Tibial artery (tissue), 4 donors: ENCODE data around the gene PEX5L.
"Not testable (repeated sequence)": the region's sequence is repeated elsewhere in the genome, so short reads cannot be mapped to it uniquely, and the experiment has no call there.

Source experiments
- DNase-seq, 2 donors: peaks; one replicate each; pipeline ENCODE4 v3.0.0-alpha.2; 2019
- H3K27ac ChIP-seq, 2 donors: fragments of 200-600 bp; sonication (generic) in 1 of 2; 1 replicate in 1 of 2; 2 replicates in 1 of 2; pipeline ENCODE4 v1.5.1; 2018 to 2019; ENCODE audit warnings: mild to moderate bottlenecking in 1 of 2
- H3K27me3 ChIP-seq, 2 donors: fragments of 200-600 bp; sonication (generic) in 1 of 2; one replicate each; pipeline versions ENCODE4 v1.5.1 to v1.6.0; 2016 to 2019
- H3K36me3 ChIP-seq, 3 donors: fragments of 200-600 bp; sonication (generic) in 2 of 3; one replicate each; pipeline ENCODE4 v1.5.1; 2016 to 2019; ENCODE audit warnings: mild to moderate bottlenecking in 2 of 3
- H3K4me1 ChIP-seq, 4 donors: fragments of 200-600 bp; sonication (generic) in 2 of 4; 1 replicate in 3 of 4; 2 replicates in 1 of 4; pipeline ENCODE4 v1.5.1; 2016 to 2019
- H3K4me3 ChIP-seq, 2 donors: fragments of 200-600 bp; sonication (generic) in 1 of 2; 1 replicate in 1 of 2; 2 replicates in 1 of 2; pipeline ENCODE4 v1.5.1; 2018 to 2019; ENCODE audit warnings: mild to moderate bottlenecking in 2 of 2
- H3K9me3 ChIP-seq, 3 donors: fragments of 200-600 bp; sonication (generic) in 1 of 3; one replicate each; pipeline ENCODE4 v1.5.1; 2016 to 2019
- CTCF ChIP-seq, 2 experiments: fragments of 200-600 bp in 1 of 2; fragments of 450-650 bp in 1 of 2; IDR thresholded peaks; one replicate each; pipeline ENCODE4 v1.5.1; 2017 to 2019; ENCODE audit warnings: antibody characterized with exemption in 2 of 2, mild to moderate bottlenecking in 1 of 2, moderate library complexity in 1 of 2
- intact Hi-C: fragments of 100-400 bp; cut with DNase I; formaldehyde crosslinking; loops from one replicate; pipeline ENCODE4 v1.15.0; 2023; ENCODE audit warnings: low total_unique reads

Gene PEX5L

GRCh38 chr3:180059356-180059755 is 22.6 kb upstream of the PEX5L start:
- no peak overlapping the region for H3K27ac ChIP-seq
- H3K27me3 ChIP-seq = no peaks in the 10 kb centered on the region
- DNase-seq = no peak
- no peaks in the 10 kb centered on the region for H3K9me3 ChIP-seq
- TF ChIP-seq CTCF (IDR thresholded peaks at IDR 0.05) = no peak
- no peaks in the 10 kb centered on the region for H3K4me1 ChIP-seq
- H3K36me3 ChIP-seq = no peaks in the 10 kb centered on the region
- H3K4me3 ChIP-seq = no peak overlapping the region
- intact Hi-C loops = no loop called here

GRCh38 chr3:180058238-180058637 is 21.5 kb upstream of the PEX5L start:
- no peak overlapping the region for H3K27ac ChIP-seq
- no peaks in the 10 kb centered on the region for H3K36me3 ChIP-seq
- H3K9me3 ChIP-seq = no peaks in the 10 kb centered on the region
- no peak for TF ChIP-seq CTCF (IDR thresholded peaks at IDR 0.05)
- no peaks in the 10 kb centered on the region for H3K27me3 ChIP-seq
- DNase-seq = no peak
- no peak overlapping the region for H3K4me3 ChIP-seq
- no peaks in the 10 kb centered on the region for H3K4me1 ChIP-seq
- intact Hi-C loops = no loop called here

GRCh38 chr3:180055656-180056055 is 18.9 kb upstream of the PEX5L start:
- DNase-seq, H3K27me3 ChIP-seq, intact Hi-C loops, H3K9me3 ChIP-seq, H3K36me3 ChIP-seq, H3K27ac ChIP-seq, H3K4me3 ChIP-seq, H3K4me1 ChIP-seq: not testable (repeated sequence)

- Histone ChIP-seq H3K27ac (no peak overlapping the region), H3K36me3 (no peaks in the 10 kb centered on the region), H3K27me3 (no peaks in the 10 kb centered on the region), H3K9me3 (no peaks in the 10 kb centered on the region), H3K4me3 (no peak overlapping the region), H3K4me1 (no peaks in the 10 kb centered on the region)
- intact Hi-C loops = no loop called here
- no peak for DNase-seq
- TF ChIP-seq CTCF (IDR thresholded peaks at IDR 0.05) = no peak
Observed at GRCh38 chr3:180049391-180049790, 12.7 kb upstream of the PEX5L start.

- Histone ChIP-seq H3K27ac (no peak overlapping the region), H3K9me3 (no peaks in the 10 kb centered on the region), H3K4me1 (no peaks in the 10 kb centered on the region), H3K36me3 (no peaks in the 10 kb centered on the region), H3K27me3 (no peaks in the 10 kb centered on the region), H3K4me3 (no peak overlapping the region)
- no peak for TF ChIP-seq CTCF (IDR thresholded peaks at IDR 0.05)
- intact Hi-C loops = no loop called here
- DNase-seq = no peak
Observed at GRCh38 chr3:180048840-180049239, 12.1 kb upstream of the PEX5L start.

GRCh38 chr3:180048103-180048502 is 11.4 kb upstream of the PEX5L start:
- TF ChIP-seq CTCF (IDR thresholded peaks at IDR 0.05) = no peak
- Histone ChIP-seq H3K36me3 (no peaks in the 10 kb centered on the region), H3K27ac (no peak overlapping the region), H3K4me3 (no peak overlapping the region), H3K4me1 (no peaks in the 10 kb centered on the region), H3K27me3 (no peaks in the 10 kb centered on the region), H3K9me3 (no peaks in the 10 kb centered on the region)
- intact Hi-C loops = no loop called here
- no peak for DNase-seq
